ENCODE data around the gene TNXB.

GRCh38 chr6:32131439-32131948 is 22.4 kb upstream of the TNXB start:
- TF ChIP-seq CTCF (IDR thresholded peaks at IDR 0.05) = no peak
- TF ChIP-seq POLR2A (IDR thresholded peaks at IDR 0.05) = no peak
